ENCODE results near the gene ELAVL3. TPM values are rescaled to one million over a fixed set of nuclear protein-coding genes. Genes with fewer than 3 reads are reported as not detected.

Gene ELAVL3
- total RNA-seq, 1 experiment from 2014 or later, result 1.2 TPM

DNA sequence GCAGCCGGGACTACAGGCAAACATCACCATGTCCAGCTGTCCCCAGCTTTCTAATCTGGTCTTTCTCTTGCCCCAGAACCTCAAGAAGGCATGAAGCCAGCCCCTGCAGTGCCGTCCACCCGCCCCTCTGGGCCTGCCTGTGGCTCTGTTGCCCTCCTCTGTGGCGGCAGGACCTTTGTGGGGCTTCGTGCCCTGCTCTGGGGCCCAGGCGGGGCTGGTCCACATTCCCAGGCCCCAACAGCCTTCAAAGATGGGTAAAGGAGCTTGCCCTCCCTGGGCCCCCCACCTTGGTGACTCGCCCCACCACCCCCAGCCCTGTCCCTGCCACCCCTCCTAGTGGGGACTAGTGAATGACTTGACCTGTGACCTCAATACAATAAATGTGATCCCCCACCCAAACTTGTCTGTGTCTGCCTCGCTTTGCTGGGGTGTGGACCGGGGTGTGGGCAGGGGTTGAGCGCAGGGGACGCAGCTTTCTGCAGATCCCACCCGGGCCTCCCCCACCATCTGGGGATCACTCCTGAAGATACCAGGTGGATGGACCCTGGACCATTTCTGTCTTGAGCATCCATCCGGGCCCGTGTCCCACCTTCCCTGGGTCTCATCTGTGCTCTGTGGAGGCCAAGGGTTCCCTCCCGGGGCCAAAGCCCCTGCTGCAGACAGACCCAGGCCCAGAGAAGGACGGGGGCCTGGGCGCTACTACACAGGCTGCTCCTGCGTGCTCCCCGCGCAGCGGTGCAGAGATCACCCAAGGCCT, 30.1 kb downstream of the ELAVL3 start:
- no peaks in the 10 kb centered on the region for H3K79me2 ChIP-seq (ENCODE audit: insufficient read depth, low read length)
- H3K23ac ChIP-seq (ENCODE audit: insufficient read length, low read depth, low read length), result no peak overlapping the region
- WGBS (ENCODE audit: extremely low coverage, insufficient read length, low lambda C conversion rate), result no CpG with 5 or more reads among the region's 21 CpGs
- H3K23me2 ChIP-seq (ENCODE audit: insufficient read length, low read depth, low read length, poor library complexity, severe bottlenecking), result no peaks in the 10 kb centered on the region
- H2BK120ac ChIP-seq (ENCODE audit: low read depth, low read length, poor library complexity, severe bottlenecking), result no peak overlapping the region
- no peak overlapping the region; the same call in 1 of the 2 replicates for H3K14ac ChIP-seq (ENCODE audit: insufficient read depth, low read length)
- TF ChIP-seq, protein P1, sequence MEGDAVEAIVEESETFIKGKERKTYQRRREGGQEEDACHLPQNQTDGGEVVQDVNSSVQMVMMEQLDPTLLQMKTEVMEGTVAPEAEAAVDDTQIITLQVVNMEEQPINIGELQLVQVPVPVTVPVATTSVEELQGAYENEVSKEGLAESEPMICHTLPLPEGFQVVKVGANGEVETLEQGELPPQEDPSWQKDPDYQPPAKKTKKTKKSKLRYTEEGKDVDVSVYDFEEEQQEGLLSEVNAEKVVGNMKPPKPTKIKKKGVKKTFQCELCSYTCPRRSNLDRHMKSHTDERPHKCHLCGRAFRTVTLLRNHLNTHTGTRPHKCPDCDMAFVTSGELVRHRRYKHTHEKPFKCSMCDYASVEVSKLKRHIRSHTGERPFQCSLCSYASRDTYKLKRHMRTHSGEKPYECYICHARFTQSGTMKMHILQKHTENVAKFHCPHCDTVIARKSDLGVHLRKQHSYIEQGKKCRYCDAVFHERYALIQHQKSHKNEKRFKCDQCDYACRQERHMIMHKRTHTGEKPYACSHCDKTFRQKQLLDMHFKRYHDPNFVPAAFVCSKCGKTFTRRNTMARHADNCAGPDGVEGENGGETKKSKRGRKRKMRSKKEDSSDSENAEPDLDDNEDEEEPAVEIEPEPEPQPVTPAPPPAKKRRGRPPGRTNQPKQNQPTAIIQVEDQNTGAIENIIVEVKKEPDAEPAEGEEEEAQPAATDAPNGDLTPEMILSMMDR (conservative IDR thresholded peaks at IDR 0.05), result no peak
- DNase-seq, result peak; percentile 29
- no peak overlapping the region for H4K5ac ChIP-seq (ENCODE audit: insufficient read length, low read depth, low read length)
- H2BK20ac ChIP-seq (ENCODE audit: low read depth, low read length, poor library complexity, severe bottlenecking), result no peak overlapping the region
- H3K9me3 ChIP-seq (ENCODE audit: control insufficient read depth, low read depth, low read length), result no peaks in the 10 kb centered on the region
- H3K4ac ChIP-seq (ENCODE audit: low read depth, low read length), result no peak overlapping the region
- no peak overlapping the region for H2AFZ ChIP-seq (ENCODE audit: low read length)
- no peak overlapping the region for H2BK5ac ChIP-seq (ENCODE audit: insufficient read length, low read length)
- Mint-ChIP-seq H3K4me1 (peaks cover 15 to 36% of the 10 kb centered on the region in 2 experiments), H3K27me3 (ENCODE audit: low read depth) (no peaks in the 10 kb centered on the region), H3K27ac (peak overlapping the region in 1 of 3 experiments; percentile 64; a peak in 2 of 7 replicates), H3K36me3 (ENCODE audit: insufficient read depth in 1 of 3, low read depth in 3 of 3) (peaks cover 8 to 32% (median 25%) of the 10 kb centered on the region in 3 experiments; a peak in 6 of 7 replicates), H3K4me3 (no peak overlapping the region; a peak in 1 of 5 replicates), H3K9me3 (no peaks in the 10 kb centered on the region; a peak in 1 of 5 replicates)
- H3K18ac ChIP-seq (ENCODE audit: insufficient read length, low read depth, low read length), result no peak overlapping the region
- H3K27ac ChIP-seq (ENCODE audit: insufficient read length, low read depth, low read length), result no peak overlapping the region
- no peak overlapping the region for H3K9ac ChIP-seq (ENCODE audit: extremely low read depth, insufficient read length, low read length)
- no peak overlapping the region for H2AK5ac ChIP-seq (ENCODE audit: insufficient read length, low read length)
- H2BK15ac ChIP-seq (ENCODE audit: low read depth, low read length), result no peak overlapping the region
- H3T11ph ChIP-seq (ENCODE audit: low read length), result no peak overlapping the region
- no peaks in the 10 kb centered on the region for H3K79me1 ChIP-seq (ENCODE audit: insufficient read depth, low read depth, low read length, poor library complexity, severe bottlenecking)
- no peak overlapping the region for H4K8ac ChIP-seq (replicated peaks; ENCODE audit: insufficient read length, low read depth, low read length)
- H3K56ac ChIP-seq (ENCODE audit: insufficient read length, low read depth, low read length), result no peak overlapping the region
- no peaks in the 10 kb centered on the region for H3K4me1 ChIP-seq (ENCODE audit: insufficient read depth, low read length)
- no peaks in the 10 kb centered on the region for H4K20me1 ChIP-seq (ENCODE audit: control insufficient read depth, insufficient read depth, insufficient read length)
- no peak overlapping the region for H4K91ac ChIP-seq (ENCODE audit: insufficient read length, low read depth, low read length)
- no peak overlapping the region for H3K4me2 ChIP-seq (ENCODE audit: insufficient read depth, insufficient read length, low read length)
- H2BK12ac ChIP-seq (ENCODE audit: insufficient read length, low read depth, low read length), result no peak overlapping the region
- no peaks in the 10 kb centered on the region for H3K27me3 ChIP-seq (ENCODE audit: insufficient read depth, low read length)
